VCaP (cell line): ENCODE data around the gene MSRB3.
"Not testable (repeated sequence)": the region's sequence is repeated elsewhere in the genome, so short reads cannot be mapped to it uniquely, and the experiment has no call there.

ENCODE experiments used
- H3K27ac ChIP-seq: fragments of 450-650 bp; 2 replicates; pipeline ENCODE4 v1.5.1; 2017
- CTCF ChIP-seq: fragments of 450-650 bp; conservative IDR thresholded peaks from 2 replicates; pipeline ENCODE4 v1.5.1; 2017; ENCODE audit warnings: mild to moderate bottlenecking, moderate library complexity

The MSRB3 gene

GRCh38 chr12:65306366-65307168, 28.1 kb downstream of the MSRB3 start:
- TF ChIP-seq CTCF, result peak; percentile 93
- peak overlapping the region; percentile 25 for H3K27ac ChIP-seq

- TF ChIP-seq CTCF, result no peak
- H3K27ac ChIP-seq, result peak overlapping the region; percentile 25
Measured at GRCh38 chr12:65307169-65307501, 28.7 kb downstream of the MSRB3 start.

GRCh38 chr12:65308006-65308405, 29.5 kb downstream of the MSRB3 start:
- peak overlapping the region; percentile 17 for H3K27ac ChIP-seq
- no peak for TF ChIP-seq CTCF

GRCh38 chr12:65308601-65309071, 30.2 kb downstream of the MSRB3 start:
- no peak for TF ChIP-seq CTCF
- H3K27ac ChIP-seq, result peak overlapping the region; percentile 17

- no peak for TF ChIP-seq CTCF
- H3K27ac ChIP-seq, result no peak overlapping the region
Measured at GRCh38 chr12:65311260-65311659, 32.8 kb downstream of the MSRB3 start.

GRCh38 chr12:65313719-65314317, 35.3 kb downstream of the MSRB3 start:
- H3K27ac ChIP-seq, result no peak overlapping the region
- peak; percentile 88 for TF ChIP-seq CTCF

GRCh38 chr12:65315238-65315637, 36.8 kb downstream of the MSRB3 start:
- H3K27ac ChIP-seq, result not testable (repeated sequence)

GRCh38 chr12:65318186-65318685, 39.8 kb downstream of the MSRB3 start:
- no peak overlapping the region for H3K27ac ChIP-seq
- TF ChIP-seq CTCF, result no peak
